SK-N-SH treated with all-trans-retinoic acid at 6 μM for 48 hours (cell line): ENCODE data around the gene KRABD2.

ENCODE experiments used
- ATAC-seq: fragments of 200-7000 bp; cut with Tn5 transposase; 3 replicates; pipeline ENCODE4 v1.9.1; 2020; ENCODE audit warnings: mild to moderate bottlenecking, moderate library complexity
- ARNTL ChIP-seq: fragments of 450-650 bp; formaldehyde crosslinking; IDR thresholded peaks from 2 replicates; pipeline ENCODE4 v1.5.0; 2020; ENCODE audit warnings: low read depth, mild to moderate bottlenecking, moderate library complexity, borderline replicate concordance
- BACH2 ChIP-seq: fragments of 250-450 bp; sonication (Bioruptor Pico); IDR thresholded peaks from 2 replicates; pipeline ENCODE4 v1.9.0; 2021; ENCODE audit warnings: mild to moderate bottlenecking, borderline replicate concordance
- CREB5 ChIP-seq: fragments of 250-450 bp; sonication (Bioruptor Pico); IDR thresholded peaks from 2 replicates; pipeline ENCODE4 v1.5.1; 2020; ENCODE audit warnings: low read depth, mild to moderate bottlenecking, moderate library complexity
- CSDC2 ChIP-seq: fragments of 250-450 bp; sonication (Bioruptor Pico); IDR thresholded peaks from 2 replicates; pipeline ENCODE4 v1.5.0; 2020; ENCODE audit warnings: mild to moderate bottlenecking, moderate library complexity
- CSRNP3 ChIP-seq: fragments of 250-450 bp; sonication (Bioruptor Pico); IDR thresholded peaks from 2 replicates; pipeline ENCODE4 v1.5.1; 2021; ENCODE audit warnings: mild to moderate bottlenecking, moderate library complexity
- ESRRG ChIP-seq: fragments of 250-450 bp; sonication (Bioruptor Pico); IDR thresholded peaks from 2 replicates; pipeline ENCODE4 v1.6.1; 2021; ENCODE audit warnings: mild to moderate bottlenecking
- GLIS3 ChIP-seq: fragments of 250-450 bp; sonication (Bioruptor Pico); IDR thresholded peaks from 2 replicates; pipeline ENCODE4 v1.5.0; 2020; ENCODE audit warnings: mild to moderate bottlenecking, moderate library complexity
- ISL1 ChIP-seq: fragments of 250-450 bp; sonication (Bioruptor Pico); IDR thresholded peaks from 2 replicates; pipeline ENCODE4 v2.1.2; 2022; ENCODE audit warnings: mild to moderate bottlenecking, moderate library complexity
- OSR1 ChIP-seq: fragments of 250-450 bp; sonication (Bioruptor Pico); IDR thresholded peaks from 2 replicates; pipeline ENCODE4 v1.8.0; 2022; ENCODE audit warnings: moderate library complexity, mild to moderate bottlenecking, inconsistent platforms
- PPARA ChIP-seq: fragments of 250-450 bp; sonication (Bioruptor Pico); IDR thresholded peaks from 2 replicates; pipeline ENCODE4 v1.5.0; 2020; ENCODE audit warnings: mild to moderate bottlenecking, borderline replicate concordance
- RARB ChIP-seq: fragments of 250-450 bp; sonication (Bioruptor Pico); IDR thresholded peaks from 2 replicates; pipeline ENCODE4 v1.8.0; 2021; ENCODE audit warnings: mild to moderate bottlenecking, moderate library complexity
- SNAI2 ChIP-seq: fragments of 250-450 bp; sonication (Bioruptor Pico); IDR thresholded peaks from 2 replicates; pipeline ENCODE4 v1.5.0; 2020; ENCODE audit warnings: mild to moderate bottlenecking, moderate library complexity
- TCF4 ChIP-seq: fragments of 250-450 bp; sonication (Bioruptor Pico); IDR thresholded peaks from 2 replicates; pipeline ENCODE4 v1.8.0; 2021; ENCODE audit warnings: mild to moderate bottlenecking, moderate library complexity, borderline replicate concordance
- TOX ChIP-seq: fragments of 250-450 bp; sonication (Bioruptor Pico); IDR thresholded peaks from 2 replicates; pipeline ENCODE4 v1.8.0; 2021; ENCODE audit warnings: mild to moderate bottlenecking, moderate library complexity, borderline replicate concordance
- TSHZ2 ChIP-seq: fragments of 250-450 bp; sonication (Bioruptor Pico); IDR thresholded peaks from 2 replicates; pipeline ENCODE4 v1.5.0; 2020; ENCODE audit warnings: mild to moderate bottlenecking, moderate library complexity
- ZC3H10 ChIP-seq: fragments of 250-450 bp; sonication (Bioruptor Pico); IDR thresholded peaks from 2 replicates; pipeline ENCODE4 v1.5.1; 2021; ENCODE audit warnings: mild to moderate bottlenecking, moderate library complexity
- ZFP30 ChIP-seq: fragments of 450-650 bp; formaldehyde crosslinking; IDR thresholded peaks from 2 replicates; pipeline ENCODE4 v1.5.0; 2022; ENCODE audit warnings: mild to moderate bottlenecking, moderate library complexity
- ZNF565 ChIP-seq: fragments of 450-650 bp; formaldehyde crosslinking; conservative IDR thresholded peaks from 2 replicates; pipeline ENCODE4 v1.5.0; 2020; ENCODE audit warnings: low read depth, mild to moderate bottlenecking, moderate library complexity
- ZNF70 ChIP-seq: fragments of 450-650 bp; formaldehyde crosslinking; IDR thresholded peaks from 2 replicates; pipeline ENCODE4 v1.5.0; 2020; ENCODE audit warnings: mild to moderate bottlenecking, moderate library complexity
- TF ChIP-seq, protein P1 (sequence below): fragments of 250-450 bp; sonication (Bioruptor Pico); IDR thresholded peaks from 2 replicates; pipeline ENCODE4 v1.8.0; 2020; ENCODE audit warnings: mild to moderate bottlenecking, moderate library complexity, borderline replicate concordance

KRABD2 gene

DNA sequence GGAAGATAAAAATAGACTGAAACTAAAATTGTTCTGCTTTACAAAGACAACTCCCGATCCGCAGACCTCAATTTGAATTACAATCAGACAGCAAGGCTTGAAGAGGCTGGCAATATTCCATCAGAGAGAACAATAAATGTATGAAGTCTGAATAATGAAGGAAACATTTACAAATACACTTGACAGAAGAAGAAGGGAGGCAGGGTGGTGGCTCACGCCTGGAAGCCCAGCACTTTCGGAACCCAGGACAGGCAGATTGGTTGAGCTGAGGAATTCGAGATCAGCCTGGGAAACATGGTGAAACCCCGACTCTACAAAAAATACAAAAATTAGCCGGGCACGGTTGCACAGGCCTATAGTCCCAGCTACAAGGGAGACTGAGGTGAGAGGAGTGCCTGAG lies 22.3 kb downstream of the KRABD2 start (continued):
- no peak for TF ChIP-seq TSHZ2
- TF ChIP-seq, all 23 proteins: peak for 0

GRCh38 chr17:8353736-8354135 lies 22.8 kb downstream of the KRABD2 start:
- no peak for ATAC-seq
- TF ChIP-seq OSR1 (CRISPR knock-in tag): no peak
- TF ChIP-seq, protein P1, sequence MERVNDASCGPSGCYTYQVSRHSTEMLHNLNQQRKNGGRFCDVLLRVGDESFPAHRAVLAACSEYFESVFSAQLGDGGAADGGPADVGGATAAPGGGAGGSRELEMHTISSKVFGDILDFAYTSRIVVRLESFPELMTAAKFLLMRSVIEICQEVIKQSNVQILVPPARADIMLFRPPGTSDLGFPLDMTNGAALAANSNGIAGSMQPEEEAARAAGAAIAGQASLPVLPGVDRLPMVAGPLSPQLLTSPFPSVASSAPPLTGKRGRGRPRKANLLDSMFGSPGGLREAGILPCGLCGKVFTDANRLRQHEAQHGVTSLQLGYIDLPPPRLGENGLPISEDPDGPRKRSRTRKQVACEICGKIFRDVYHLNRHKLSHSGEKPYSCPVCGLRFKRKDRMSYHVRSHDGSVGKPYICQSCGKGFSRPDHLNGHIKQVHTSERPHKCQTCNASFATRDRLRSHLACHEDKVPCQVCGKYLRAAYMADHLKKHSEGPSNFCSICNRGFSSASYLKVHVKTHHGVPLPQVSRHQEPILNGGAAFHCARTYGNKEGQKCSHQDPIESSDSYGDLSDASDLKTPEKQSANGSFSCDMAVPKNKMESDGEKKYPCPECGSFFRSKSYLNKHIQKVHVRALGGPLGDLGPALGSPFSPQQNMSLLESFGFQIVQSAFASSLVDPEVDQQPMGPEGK (CRISPR knock-in tag): no peak
- TF ChIP-seq CREB5: no peak
- TF ChIP-seq ZFP30 (CRISPR knock-in tag): no peak
- TF ChIP-seq PPARA: no peak
- no peak for TF ChIP-seq ZNF565 (CRISPR knock-in tag)
- no peak for TF ChIP-seq ARNTL
- TF ChIP-seq ZC3H10: no peak
- no peak for TF ChIP-seq GLIS3 (CRISPR knock-in tag)
- no peak for TF ChIP-seq ZNF70 (CRISPR knock-in tag)
- no peak for TF ChIP-seq CSRNP3 (CRISPR knock-in tag)
- TF ChIP-seq ESRRG (CRISPR knock-in tag): no peak
- no peak for TF ChIP-seq TSHZ2
- no peak for TF ChIP-seq BACH2 (CRISPR knock-in tag)
- TF ChIP-seq SNAI2: no peak
- no peak for TF ChIP-seq CSDC2 (CRISPR knock-in tag)
- no peak for TF ChIP-seq RARB (CRISPR knock-in tag)
- no peak for TF ChIP-seq TOX (CRISPR knock-in tag)

- ATAC-seq: no peak
- TF ChIP-seq RARB (CRISPR knock-in tag) (no peak), TCF4 (no peak), TOX (CRISPR knock-in tag) (no peak), ZC3H10 (no peak), ESRRG (CRISPR knock-in tag) (no peak), ZNF565 (CRISPR knock-in tag) (no peak), ZFP30 (CRISPR knock-in tag) (no peak), BACH2 (CRISPR knock-in tag) (no peak), ISL1 (no peak), OSR1 (CRISPR knock-in tag) (no peak), CSDC2 (CRISPR knock-in tag) (no peak), CREB5 (no peak), CSRNP3 (CRISPR knock-in tag) (no peak)
- TF ChIP-seq, protein P1 (CRISPR knock-in tag): no peak
Measured at GRCh38 chr17:8350339-8350738, 26.2 kb downstream of the KRABD2 start.
